Measurements from ENCODE around the gene DEAF1.

GRCh38 chr11:630871-631270 lies 64.2 kb downstream of the DEAF1 start:
- no peak for TF ChIP-seq CTCF (conservative IDR thresholded peaks at IDR 0.05 in 1 of 2, IDR thresholded peaks at IDR 0.05 in 1 of 2; ENCODE audit: extremely low read depth in 1 of 2, insufficient read depth in 1 of 2, low read depth in 1 of 2, low read length in 2 of 2)
- TF ChIP-seq EZH2 (IDR thresholded peaks at IDR 0.05; ENCODE audit: borderline replicate concordance, low read length): no peak
